Natural killer cell (primary cell): ENCODE results near the gene SLC22A23. TPM values are rescaled to one million over a fixed set of nuclear protein-coding genes. Genes with fewer than 3 reads are reported as not detected.

Source experiments
- ATAC-seq, 3 donors: fragments of 150-1000 bp in 2 of 3; fragments of 200-7000 bp in 1 of 3; cut with Tn5 transposase; 1 replicate in 1 of 3; 2 replicates in 2 of 3; pipeline ENCODE4 v1.10.0; 2021; ENCODE audit warnings: mild to moderate bottlenecking in 2 of 3, moderate library complexity in 2 of 3
- DNase-seq, 2 donors: peaks; one replicate each; pipeline versions ENCODE4 v3.0.0 to v3.0.0-alpha.2; 2013 to 2021; ENCODE audit warnings: mixed read lengths in 1 of 2
- H3K27ac ChIP-seq: one replicate; pipeline ENCODE4 v1.5.1; 2013; ENCODE audit warnings: mild to moderate bottlenecking, low read length
- H3K27me3 ChIP-seq: one replicate; pipeline ENCODE4 v1.6.1; 2013; ENCODE audit warnings: low read length; ENCODE audit not compliant: control insufficient read depth, insufficient read depth
- H3K36me3 ChIP-seq: one replicate; pipeline ENCODE4 v1.6.1; 2013; ENCODE audit warnings: low read length; ENCODE audit not compliant: control insufficient read depth, insufficient read depth
- H3K4me1 ChIP-seq: one replicate; pipeline ENCODE4 v1.6.1; 2013; ENCODE audit warnings: low read length; ENCODE audit not compliant: control insufficient read depth, insufficient read depth
- H3K4me3 ChIP-seq: one replicate; pipeline ENCODE4 v1.5.1; 2013; ENCODE audit warnings: low read length
- H3K9me3 ChIP-seq: one replicate; pipeline ENCODE4 v1.6.1; 2013; ENCODE audit warnings: low read length; ENCODE audit not compliant: control insufficient read depth, insufficient read depth
- H3K27ac Mint-ChIP-seq, 2 donors: one replicate each; pipeline ENCODE4 v1.8.0; 2022; ENCODE audit warnings: mild to moderate bottlenecking in 2 of 2, mixed read lengths in 2 of 2, moderate library complexity in 1 of 2
- H3K27me3 Mint-ChIP-seq, 2 donors: one replicate each; pipeline ENCODE4 v1.8.0; 2022; ENCODE audit warnings: low read depth in 2 of 2, mixed read lengths in 2 of 2
- H3K36me3 Mint-ChIP-seq: one replicate; pipeline ENCODE4 v1.8.0; 2022; ENCODE audit warnings: mixed read lengths
- H3K4me1 Mint-ChIP-seq, 2 donors: one replicate each; pipeline ENCODE4 v1.8.0; 2022; ENCODE audit warnings: mixed read lengths in 2 of 2
- H3K4me3 Mint-ChIP-seq: one replicate; pipeline ENCODE4 v1.8.0; 2022; ENCODE audit warnings: mild to moderate bottlenecking, moderate library complexity, mixed read lengths
- H3K9me3 Mint-ChIP-seq, 2 donors: one replicate each; pipeline ENCODE4 v1.8.0; 2022; ENCODE audit warnings: mixed read lengths in 2 of 2
- CTCF ChIP-seq: fragments of 200-600 bp; IDR thresholded peaks from one replicate; pipeline ENCODE4 v1.8.0; 2022; ENCODE audit warnings: antibody characterized with exemption
- WGBS: methylation state at CpG from one replicate; pipeline ENCODE4 v1.1.7; 2013; ENCODE audit warnings: missing lambda C conversion rate; ENCODE audit not compliant: insufficient coverage; 5-methylcytosine and 5-hydroxymethylcytosine counted together
- intact Hi-C: fragments of 100-400 bp; cut with micrococcal nuclease; formaldehyde crosslinking; loops from one replicate; pipeline ENCODE4 v1.14.2; 2022
- total RNA-seq, 4 donors: library from RNA; stranded (reverse); fragments of 120-200 nt in 1 of 4; gene quantifications; one replicate each; pipeline versions ENCODE4 v1.2.3 to v1.2.4, GENCODE V29; 2013 to 2022

The SLC22A23 gene
- total RNA-seq, 3 donors from 2014 or later (not counting 1 experiment from before 2014, with no cell fraction given) = 0.24 to 0.79 (median 0.38) TPM

- Histone ChIP-seq H3K4me3 (no peak overlapping the region), H3K4me1 (no peaks in the 10 kb centered on the region), H3K27ac (no peak overlapping the region), H3K27me3 (no peaks in the 10 kb centered on the region), H3K9me3 (no peaks in the 10 kb centered on the region), H3K36me3 (peaks cover 3% of the 10 kb centered on the region)
- no peak for TF ChIP-seq CTCF
- Mint-ChIP-seq H3K27ac (no peak overlapping the region), H3K9me3 (no peaks in the 10 kb centered on the region), H3K4me3 (no peak overlapping the region), H3K4me1 (peaks cover 8 to 17% of the 10 kb centered on the region in 2 donors), H3K27me3 (no peaks in the 10 kb centered on the region), H3K36me3 (no peaks in the 10 kb centered on the region)
- 92% methylated on average over 8 of the region's 9 CpGs for WGBS
- no peak for DNase-seq
- no peak for ATAC-seq
- intact Hi-C loops = no loop called here
Measured at GRCh38 chr6:3277851-3278416, 178.9 kb downstream of the SLC22A23 start.

- TF ChIP-seq CTCF = no peak
- no peak overlapping the region for H3K4me3 Mint-ChIP-seq
- H3K36me3 ChIP-seq = peaks cover 5% of the 10 kb centered on the region
- H3K27ac Mint-ChIP-seq = no peak overlapping the region
- H3K27me3 Mint-ChIP-seq = no peaks in the 10 kb centered on the region
- intact Hi-C loops = no loop called here
- no peaks in the 10 kb centered on the region for H3K4me1 ChIP-seq
- no peaks in the 10 kb centered on the region for H3K27me3 ChIP-seq
- peaks cover 8 to 17% of the 10 kb centered on the region in 2 donors for H3K4me1 Mint-ChIP-seq
- no peak for ATAC-seq
- no peaks in the 10 kb centered on the region for H3K36me3 Mint-ChIP-seq
- H3K4me3 ChIP-seq = no peak overlapping the region
- DNase-seq = no peak
- 94% methylated on average over 12 of the region's 12 CpGs for WGBS
- H3K9me3 ChIP-seq = no peaks in the 10 kb centered on the region
- H3K9me3 Mint-ChIP-seq = no peaks in the 10 kb centered on the region
- no peak overlapping the region for H3K27ac ChIP-seq
Measured at GRCh38 chr6:3277251-3277650, 179.6 kb downstream of the SLC22A23 start.

GRCh38 chr6:3276174-3277167 is 180.4 kb downstream of the SLC22A23 start:
- no peaks in the 10 kb centered on the region for H3K36me3 Mint-ChIP-seq
- no peaks in the 10 kb centered on the region for H3K27me3 ChIP-seq
- H3K9me3 ChIP-seq = no peaks in the 10 kb centered on the region
- H3K27ac Mint-ChIP-seq = no peak overlapping the region
- H3K9me3 Mint-ChIP-seq = no peaks in the 10 kb centered on the region
- intact Hi-C loops = no loop called here
- no peaks in the 10 kb centered on the region for H3K27me3 Mint-ChIP-seq
- peaks cover 13 to 17% of the 10 kb centered on the region in 2 donors for H3K4me1 Mint-ChIP-seq
- no peak for DNase-seq
- H3K4me1 ChIP-seq = no peaks in the 10 kb centered on the region
- H3K36me3 ChIP-seq = peaks cover 12% of the 10 kb centered on the region
- no peak for ATAC-seq
- TF ChIP-seq CTCF = no peak
- H3K27ac ChIP-seq = no peak overlapping the region
- no peak overlapping the region for H3K4me3 Mint-ChIP-seq
- 87% methylated on average over 20 of the region's 20 CpGs for WGBS
- no peak overlapping the region for H3K4me3 ChIP-seq
